Fibroblast of skin of right quadriceps (primary cell): ENCODE results near the gene LGALS9B.
"Not testable (repeated sequence)": the region's sequence is repeated elsewhere in the genome, so short reads cannot be mapped to it uniquely, and the experiment has no call there.

Experiments
- DNase-seq: peaks from one replicate; pipeline ENCODE4 v3.0.0-alpha.2; 2013

LGALS9B gene

GRCh38 chr17:20466553-20466952, 786 bp downstream of the LGALS9B start:
- not testable (repeated sequence) for DNase-seq

GRCh38 chr17:20465535-20465934, 1.8 kb downstream of the LGALS9B start:
- not testable (repeated sequence) for DNase-seq

GRCh38 chr17:20464854-20465414, 2.4 kb downstream of the LGALS9B start:
- not testable (repeated sequence) for DNase-seq

GRCh38 chr17:20462158-20462557, 5.2 kb downstream of the LGALS9B start:
- DNase-seq: not testable (repeated sequence)

- not testable (repeated sequence) for DNase-seq
These were observed 9.4 kb downstream of the LGALS9B start for GRCh38 chr17:20457848-20458381.

- DNase-seq: not testable (repeated sequence)
These were observed 12.2 kb downstream of the LGALS9B start for GRCh38 chr17:20455106-20455505.

GRCh38 chr17:20453820-20454434, 13.4 kb downstream of the LGALS9B start:
- not testable (repeated sequence) for DNase-seq

GRCh38 chr17:20450852-20451251, 16.5 kb downstream of the LGALS9B start:
- DNase-seq: not testable (repeated sequence)

GRCh38 chr17:20447534-20448321, 19.6 kb downstream of the LGALS9B start:
- not testable (repeated sequence) for DNase-seq

- not testable (repeated sequence) for DNase-seq
These were observed 20.4 kb downstream of the LGALS9B start for GRCh38 chr17:20446895-20447294.

GRCh38 chr17:20444581-20445236, 22.6 kb downstream of the LGALS9B start:
- DNase-seq: not testable (repeated sequence)

GRCh38 chr17:20444173-20444572, 23.2 kb downstream of the LGALS9B start:
- DNase-seq: not testable (repeated sequence)

- DNase-seq: not testable (repeated sequence)
These were observed 23.7 kb downstream of the LGALS9B start for GRCh38 chr17:20443632-20444031.

GRCh38 chr17:20440665-20441064, 26.7 kb downstream of the LGALS9B start:
- DNase-seq: not testable (repeated sequence)

GRCh38 chr17:20435166-20435565, 32.2 kb downstream of the LGALS9B start:
- DNase-seq: not testable (repeated sequence)

GRCh38 chr17:20433382-20433781, 34.0 kb downstream of the LGALS9B start:
- not testable (repeated sequence) for DNase-seq

GRCh38 chr17:20427264-20427663, 40.1 kb downstream of the LGALS9B start:
- DNase-seq: not testable (repeated sequence)

- DNase-seq: not testable (repeated sequence)
These were observed 44.5 kb downstream of the LGALS9B start for GRCh38 chr17:20422826-20423225.

- not testable (repeated sequence) for DNase-seq
These were observed 48.5 kb downstream of the LGALS9B start for GRCh38 chr17:20418838-20419237.

GRCh38 chr17:20417492-20418080, 49.8 kb downstream of the LGALS9B start:
- DNase-seq: not testable (repeated sequence)

GRCh38 chr17:20416381-20416911, 50.9 kb downstream of the LGALS9B start:
- DNase-seq: not testable (repeated sequence)

GRCh38 chr17:20415479-20415878, 51.9 kb downstream of the LGALS9B start:
- DNase-seq: not testable (repeated sequence)
